ENCODE data around the gene ACSF2. TPM values are rescaled to one million over a fixed set of nuclear protein-coding genes. Genes with fewer than 3 reads are reported as not detected.
"Not testable (repeated sequence)": the region's sequence is repeated elsewhere in the genome, so short reads cannot be mapped to it uniquely, and the experiment has no call there.

Gene ACSF2
- total RNA-seq, 1 donor from 2014 or later, result 28.1 TPM

- Mint-ChIP-seq H3K4me1 (ENCODE audit: unreplicated experiment) (peaks cover 25% of the 10 kb centered on the region), H3K27ac (ENCODE audit: unreplicated experiment) (peak overlapping the region; percentile 73), H3K4me3 (ENCODE audit: unreplicated experiment) (peak overlapping the region; percentile 93), H3K36me3 (ENCODE audit: unreplicated experiment) (peaks cover 16% of the 10 kb centered on the region), H3K9me3 (ENCODE audit: unreplicated experiment) (no peaks in the 10 kb centered on the region), H3K27me3 (ENCODE audit: unreplicated experiment) (peaks cover 2% of the 10 kb centered on the region)
- TF ChIP-seq, protein P1, sequence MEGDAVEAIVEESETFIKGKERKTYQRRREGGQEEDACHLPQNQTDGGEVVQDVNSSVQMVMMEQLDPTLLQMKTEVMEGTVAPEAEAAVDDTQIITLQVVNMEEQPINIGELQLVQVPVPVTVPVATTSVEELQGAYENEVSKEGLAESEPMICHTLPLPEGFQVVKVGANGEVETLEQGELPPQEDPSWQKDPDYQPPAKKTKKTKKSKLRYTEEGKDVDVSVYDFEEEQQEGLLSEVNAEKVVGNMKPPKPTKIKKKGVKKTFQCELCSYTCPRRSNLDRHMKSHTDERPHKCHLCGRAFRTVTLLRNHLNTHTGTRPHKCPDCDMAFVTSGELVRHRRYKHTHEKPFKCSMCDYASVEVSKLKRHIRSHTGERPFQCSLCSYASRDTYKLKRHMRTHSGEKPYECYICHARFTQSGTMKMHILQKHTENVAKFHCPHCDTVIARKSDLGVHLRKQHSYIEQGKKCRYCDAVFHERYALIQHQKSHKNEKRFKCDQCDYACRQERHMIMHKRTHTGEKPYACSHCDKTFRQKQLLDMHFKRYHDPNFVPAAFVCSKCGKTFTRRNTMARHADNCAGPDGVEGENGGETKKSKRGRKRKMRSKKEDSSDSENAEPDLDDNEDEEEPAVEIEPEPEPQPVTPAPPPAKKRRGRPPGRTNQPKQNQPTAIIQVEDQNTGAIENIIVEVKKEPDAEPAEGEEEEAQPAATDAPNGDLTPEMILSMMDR (IDR thresholded peaks at IDR 0.05), result no peak
- DNase-seq (ENCODE audit: extremely low spot score, unreplicated experiment), result no peak
These were observed 28.1 kb upstream of the ACSF2 start for GRCh38 chr17:50397919-50398285.

GRCh38 chr17:50398672-50399071 lies 27.3 kb upstream of the ACSF2 start:
- not testable (repeated sequence) for H3K4me3 Mint-ChIP-seq (ENCODE audit: unreplicated experiment)

GRCh38 chr17:50399591-50399990 lies 26.4 kb upstream of the ACSF2 start:
- not testable (repeated sequence) for H3K36me3 Mint-ChIP-seq (ENCODE audit: unreplicated experiment); DNase-seq (ENCODE audit: extremely low spot score, unreplicated experiment); H3K9me3 Mint-ChIP-seq (ENCODE audit: unreplicated experiment); H3K4me3 Mint-ChIP-seq (ENCODE audit: unreplicated experiment); H3K27ac Mint-ChIP-seq (ENCODE audit: unreplicated experiment)
- Mint-ChIP-seq H3K27me3 (ENCODE audit: unreplicated experiment) (peaks cover 14% of the 10 kb centered on the region), H3K4me1 (ENCODE audit: unreplicated experiment) (peaks cover 24% of the 10 kb centered on the region)

More at GRCh38 chr17:50398672-50399071, 27.3 kb upstream of the ACSF2 start:
- H3K36me3 Mint-ChIP-seq (ENCODE audit: unreplicated experiment); H3K27ac Mint-ChIP-seq (ENCODE audit: unreplicated experiment); DNase-seq (ENCODE audit: extremely low spot score, unreplicated experiment); H3K27me3 Mint-ChIP-seq (ENCODE audit: unreplicated experiment); H3K9me3 Mint-ChIP-seq (ENCODE audit: unreplicated experiment): not testable (repeated sequence)
- H3K4me1 Mint-ChIP-seq (ENCODE audit: unreplicated experiment), result peaks cover 25% of the 10 kb centered on the region

GRCh38 chr17:50405351-50405750 lies 20.7 kb upstream of the ACSF2 start:
- H3K27ac Mint-ChIP-seq (ENCODE audit: unreplicated experiment); DNase-seq (ENCODE audit: extremely low spot score, unreplicated experiment); H3K4me3 Mint-ChIP-seq (ENCODE audit: unreplicated experiment); H3K4me1 Mint-ChIP-seq (ENCODE audit: unreplicated experiment); H3K36me3 Mint-ChIP-seq (ENCODE audit: unreplicated experiment); H3K9me3 Mint-ChIP-seq (ENCODE audit: unreplicated experiment): not testable (repeated sequence)
- peaks cover 40% of the 10 kb centered on the region for H3K27me3 Mint-ChIP-seq (ENCODE audit: unreplicated experiment)

DNA sequence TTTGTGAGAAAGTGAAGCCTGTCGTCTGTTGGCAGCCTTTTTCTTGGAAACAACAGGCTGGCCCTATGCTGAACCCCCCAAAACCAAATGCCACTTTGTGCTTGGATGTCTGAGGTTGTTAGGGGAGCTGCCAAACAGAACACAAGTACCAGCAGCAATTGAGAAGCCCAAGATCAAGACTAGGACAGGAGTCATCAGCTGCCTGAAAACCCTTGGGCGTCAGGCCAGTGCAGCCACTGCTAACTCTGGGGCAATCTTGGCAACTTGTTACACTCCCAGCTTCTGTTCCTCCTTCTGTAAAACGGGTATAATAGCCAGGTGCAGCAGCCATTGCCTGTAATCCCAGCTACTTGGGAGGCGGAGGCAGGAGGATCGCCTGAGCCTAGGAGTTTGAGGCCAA lies 19.4 kb upstream of the ACSF2 start:
- TF ChIP-seq, protein P1 (IDR thresholded peaks at IDR 0.05), result no peak
- no peak for DNase-seq (ENCODE audit: extremely low spot score, unreplicated experiment)
- H3K4me1 Mint-ChIP-seq (ENCODE audit: unreplicated experiment), result no peaks in the 10 kb centered on the region
- H3K9me3 Mint-ChIP-seq (ENCODE audit: unreplicated experiment), result no peaks in the 10 kb centered on the region
- H3K27ac Mint-ChIP-seq (ENCODE audit: unreplicated experiment), result no peak overlapping the region
- peaks cover 42% of the 10 kb centered on the region for H3K27me3 Mint-ChIP-seq (ENCODE audit: unreplicated experiment)
- no peak overlapping the region for H3K4me3 Mint-ChIP-seq (ENCODE audit: unreplicated experiment)
- H3K36me3 Mint-ChIP-seq (ENCODE audit: unreplicated experiment), result no peaks in the 10 kb centered on the region

DNA sequence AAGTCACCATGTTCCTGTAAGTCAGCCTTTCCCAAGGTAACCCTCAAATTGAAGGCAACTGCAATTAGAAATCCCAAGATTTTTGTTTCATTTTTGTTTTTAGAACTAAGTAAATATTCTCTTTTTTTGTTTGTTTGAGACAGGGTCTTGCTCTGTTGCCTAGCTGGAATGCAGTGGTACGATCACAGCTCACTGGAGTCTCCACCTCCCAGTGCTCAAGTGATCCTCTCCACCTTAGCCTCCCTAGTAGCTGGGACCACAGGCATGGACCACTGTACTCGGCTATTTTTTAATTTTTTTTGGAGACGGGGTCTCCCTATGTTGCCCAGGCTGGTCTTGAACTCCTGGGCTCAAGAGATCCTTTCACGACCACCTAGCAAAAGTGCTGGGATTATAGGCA lies 18.1 kb upstream of the ACSF2 start:
- Mint-ChIP-seq H3K36me3 (ENCODE audit: unreplicated experiment) (no peaks in the 10 kb centered on the region), H3K4me3 (ENCODE audit: unreplicated experiment) (no peak overlapping the region), H3K27me3 (ENCODE audit: unreplicated experiment) (peaks cover 45% of the 10 kb centered on the region), H3K9me3 (ENCODE audit: unreplicated experiment) (no peaks in the 10 kb centered on the region), H3K4me1 (ENCODE audit: unreplicated experiment) (no peaks in the 10 kb centered on the region), H3K27ac (ENCODE audit: unreplicated experiment) (no peak overlapping the region)
- no peak for DNase-seq (ENCODE audit: extremely low spot score, unreplicated experiment)
- TF ChIP-seq, protein P1 (IDR thresholded peaks at IDR 0.05), result no peak

DNA sequence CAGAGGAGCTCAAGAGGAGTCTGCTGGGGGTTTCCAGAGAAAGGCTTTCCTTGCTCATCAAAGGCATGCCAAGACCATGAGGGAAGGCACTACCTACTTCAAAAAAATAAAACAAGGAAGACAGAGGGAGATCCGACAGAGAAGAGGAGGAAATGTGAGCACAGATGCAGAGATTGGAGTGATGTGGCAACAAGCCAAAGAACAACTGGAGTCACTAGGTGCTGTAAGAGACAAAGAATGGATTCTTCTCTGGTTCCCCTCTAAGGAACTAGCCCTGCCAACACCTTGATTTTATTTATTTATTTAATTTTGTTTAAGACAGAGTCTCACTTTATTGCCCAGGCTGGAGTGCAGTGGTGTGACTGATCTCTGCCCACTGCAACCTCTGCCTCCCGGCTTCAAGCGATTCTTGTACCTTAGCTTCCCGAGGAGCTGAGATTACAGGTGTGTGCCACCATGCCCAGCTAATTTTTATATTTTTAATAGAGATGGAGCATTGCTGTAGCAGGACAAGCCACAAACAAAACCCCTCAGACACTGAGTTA lies 13.8 kb upstream of the ACSF2 start:
- no peak for DNase-seq (ENCODE audit: extremely low spot score, unreplicated experiment)
- TF ChIP-seq, protein P1 (IDR thresholded peaks at IDR 0.05), result no peak
- Mint-ChIP-seq H3K9me3 (ENCODE audit: unreplicated experiment) (no peaks in the 10 kb centered on the region), H3K4me3 (ENCODE audit: unreplicated experiment) (no peak overlapping the region), H3K36me3 (ENCODE audit: unreplicated experiment) (no peaks in the 10 kb centered on the region), H3K27me3 (ENCODE audit: unreplicated experiment) (peaks cover 13% of the 10 kb centered on the region), H3K27ac (ENCODE audit: unreplicated experiment) (no peak overlapping the region), H3K4me1 (ENCODE audit: unreplicated experiment) (no peaks in the 10 kb centered on the region)
